Omental fat pad (tissue), 4 donors: ENCODE data around the gene LPP. TPM values are rescaled to one million over a fixed set of nuclear protein-coding genes. Genes with fewer than 3 reads are reported as not detected.

Source experiments
- ATAC-seq: fragments of 150-250 bp; one replicate; pipeline ENCODE4 v1.9.1; 2016; ENCODE audit warnings: mild to moderate bottlenecking, moderate library complexity; ENCODE audit not compliant: low FRiP score
- DNase-seq: peaks from one replicate; pipeline ENCODE4 v3.0.0-alpha.2; 2019; ENCODE audit warnings: low spot score
- CTCF ChIP-seq, 3 donors: fragments of 450-650 bp; IDR thresholded peaks; one replicate each; pipeline ENCODE4 v1.5.1; 2016 to 2017; ENCODE audit warnings: antibody characterized with exemption in 3 of 3, mild to moderate bottlenecking in 3 of 3, moderate library complexity in 2 of 3
- total RNA-seq, 4 donors: library from RNA; depleted of rRNA; stranded (reverse); fragments of >200 nt; gene quantifications; one replicate each; pipeline ENCODE4 v1.1.0, GENCODE V29; 2016

Gene LPP
- total RNA-seq, 4 donors from 2014 or later = 113 to 302 (median 126) TPM

GRCh38 chr3:188798556-188799145 lies 644.7 kb downstream of the LPP start:
- no peak for TF ChIP-seq CTCF (IDR thresholded peaks at IDR 0.05)
- DNase-seq (no peak), ATAC-seq (no peak)

GRCh38 chr3:188801393-188801792 lies 647.4 kb downstream of the LPP start:
- ATAC-seq = no peak
- TF ChIP-seq CTCF (IDR thresholded peaks at IDR 0.05) = no peak

GRCh38 chr3:188802645-188803044 lies 648.7 kb downstream of the LPP start:
- ATAC-seq (no peak), DNase-seq (no peak)
- no peak for TF ChIP-seq CTCF (IDR thresholded peaks at IDR 0.05)

More at GRCh38 chr3:188801393-188801792, 647.4 kb downstream of the LPP start:
- DNase-seq = no peak

- TF ChIP-seq CTCF (IDR thresholded peaks at IDR 0.05) = no peak
- no peak for ATAC-seq
- DNase-seq = no peak
Measured at GRCh38 chr3:188807006-188807405, 653.0 kb downstream of the LPP start.

GRCh38 chr3:188812198-188812597 lies 658.2 kb downstream of the LPP start:
- TF ChIP-seq CTCF (IDR thresholded peaks at IDR 0.05) = no peak
- DNase-seq (no peak), ATAC-seq (no peak)

- no peak for TF ChIP-seq CTCF (IDR thresholded peaks at IDR 0.05)
- DNase-seq = no peak
- ATAC-seq = no peak
Measured at GRCh38 chr3:188814581-188814980, 660.6 kb downstream of the LPP start.

GRCh38 chr3:188817103-188817934 lies 663.4 kb downstream of the LPP start:
- ATAC-seq = no peak

More at GRCh38 chr3:188817103-188817934, 663.4 kb downstream of the LPP start:
- no peak for TF ChIP-seq CTCF (IDR thresholded peaks at IDR 0.05)
- DNase-seq = no peak
